ENCODE measurements around the gene PLCB2.

Gene PLCB2

DNA sequence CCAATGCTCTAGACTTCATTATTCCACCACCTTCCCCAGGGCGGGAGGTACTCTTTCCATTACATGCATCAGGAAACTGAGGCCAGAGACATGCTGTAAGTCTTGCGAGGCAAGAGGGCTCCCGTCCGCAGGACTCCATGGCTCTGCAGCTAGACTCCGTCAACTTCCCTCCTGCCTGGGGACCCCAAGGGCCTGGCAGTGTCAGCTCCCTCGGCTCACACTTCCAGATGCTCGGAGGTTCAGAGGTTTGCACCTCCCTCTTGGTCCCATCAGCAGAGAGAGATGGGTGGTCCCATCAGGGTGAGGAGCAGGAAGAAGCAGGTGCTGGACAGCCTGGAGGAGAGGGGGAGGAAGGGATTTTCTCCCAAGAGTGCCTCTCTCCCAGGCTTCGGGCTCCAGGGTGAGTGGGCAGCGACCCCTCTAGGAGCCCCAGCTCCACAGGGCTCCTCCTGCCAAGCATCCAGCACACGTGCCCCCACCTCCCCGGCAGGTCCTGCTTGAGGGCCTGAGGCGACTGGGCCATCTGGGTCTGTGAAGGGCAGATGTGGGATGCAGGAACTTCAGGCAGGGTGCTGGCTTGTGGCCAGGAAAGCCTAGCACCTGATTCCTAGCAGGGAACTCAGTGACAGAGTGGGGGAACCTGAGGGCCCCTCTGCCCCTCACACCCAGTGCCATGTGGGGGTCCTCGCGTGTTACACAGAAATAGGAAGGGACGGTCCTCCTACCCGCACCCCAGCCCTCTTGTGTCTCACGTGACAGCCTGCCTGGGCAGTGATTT lies 59.5 kb downstream of the PLCB2 start:
- no peak for DNase-seq

DNA sequence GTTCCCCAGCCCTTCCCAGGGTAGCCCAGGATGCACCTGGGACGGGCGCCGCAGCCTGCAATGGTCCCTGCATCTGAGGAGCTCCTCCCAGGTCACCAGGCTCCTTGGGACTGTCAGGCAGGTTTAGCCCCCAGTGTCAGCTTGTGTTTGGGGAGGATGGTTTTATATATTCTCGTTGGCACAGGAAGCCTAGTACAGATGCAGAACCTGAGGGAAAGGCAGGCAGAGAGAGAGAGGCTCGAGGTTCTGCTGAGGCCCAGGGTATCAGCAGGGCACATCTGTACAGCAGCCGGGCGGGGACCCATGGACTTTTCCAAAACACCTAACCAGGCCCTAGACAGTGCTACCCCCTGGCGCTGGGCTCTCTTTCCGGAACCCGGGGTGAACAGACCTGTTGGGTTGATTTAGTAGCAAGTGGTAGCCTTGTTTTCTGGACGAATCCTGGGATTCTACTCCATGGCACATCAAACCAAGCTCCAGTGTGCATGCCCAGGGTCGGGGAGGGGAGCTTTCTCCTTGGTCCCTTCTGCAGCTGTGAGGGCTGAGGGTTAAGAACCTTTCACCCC lies 60.2 kb downstream of the PLCB2 start:
- no peak for DNase-seq

DNA sequence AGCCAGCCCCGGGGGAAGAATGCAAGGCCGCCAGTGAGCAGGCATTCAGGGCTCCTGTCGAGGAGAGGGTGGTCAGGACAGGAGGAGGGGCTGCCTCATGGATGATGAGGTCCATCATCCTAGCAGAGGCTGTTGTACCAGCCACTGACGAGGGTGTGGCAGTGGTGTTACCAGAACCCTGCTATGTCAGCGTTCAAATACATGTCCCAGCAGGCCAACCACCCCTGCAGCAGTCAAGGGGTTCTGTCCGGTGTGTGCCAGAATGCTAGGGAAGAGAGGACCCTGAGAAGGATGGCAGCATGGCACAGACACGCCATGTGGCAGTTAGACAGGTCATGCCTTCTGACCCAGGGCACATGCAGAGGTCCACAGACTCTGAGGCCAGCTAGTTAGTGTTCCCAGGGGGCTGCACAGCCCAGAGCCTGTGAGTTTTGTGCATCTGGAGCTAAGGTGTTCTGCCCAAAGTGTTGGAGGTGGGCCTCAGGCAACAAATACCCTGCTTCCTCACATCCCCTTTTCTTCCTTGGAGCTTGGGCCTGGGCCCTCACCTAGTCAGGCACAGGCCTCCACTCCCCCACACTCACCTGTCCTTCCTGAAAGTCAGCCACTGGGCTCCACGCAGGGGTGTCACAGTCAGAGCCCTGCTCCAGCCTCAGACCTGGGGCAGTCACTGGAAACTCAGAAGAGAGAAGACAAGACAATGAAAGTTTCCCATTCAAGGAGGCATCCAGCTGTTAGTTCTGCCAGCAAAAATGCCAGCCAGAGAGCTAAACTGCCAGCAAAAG lies 61.0 kb downstream of the PLCB2 start:
- DNase-seq = no peak

DNA sequence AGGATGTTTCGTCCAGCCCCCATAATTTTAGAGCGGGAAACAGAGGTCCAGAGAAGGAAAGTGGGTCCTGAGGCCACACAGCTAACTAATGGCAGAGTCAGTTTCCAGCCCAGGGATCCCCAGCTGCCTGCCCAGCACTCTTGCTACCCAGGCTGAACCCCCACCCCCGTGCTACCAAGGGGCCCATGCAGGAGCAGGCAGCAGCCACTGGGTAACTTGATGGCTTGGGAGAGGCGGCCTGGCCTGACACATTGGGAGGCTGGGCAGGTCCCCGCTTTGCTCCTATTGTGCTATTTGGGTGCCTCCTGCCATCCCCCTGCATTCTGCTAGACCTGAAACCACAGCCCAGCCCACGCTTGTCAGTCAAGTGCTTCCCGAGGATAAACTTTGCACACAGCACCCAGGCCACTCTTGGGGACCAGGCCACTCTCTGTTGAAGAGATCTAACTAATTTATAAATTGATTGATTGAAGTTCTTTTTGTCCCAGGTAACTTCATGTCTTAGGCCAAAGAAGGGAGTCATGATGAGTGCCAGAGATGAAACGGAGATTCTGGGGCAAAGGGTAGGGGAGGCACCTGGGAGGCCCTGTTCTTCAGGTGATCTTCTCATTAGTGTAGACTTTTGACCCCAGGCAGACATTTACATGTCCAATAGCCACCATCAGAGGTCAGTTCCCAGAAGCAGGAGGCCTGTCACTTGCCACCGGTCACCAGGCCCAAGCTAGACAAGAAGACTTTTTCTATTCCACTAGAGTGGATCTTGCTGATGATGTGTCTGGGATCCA lies 61.9 kb downstream of the PLCB2 start:
- no peak for DNase-seq

DNA sequence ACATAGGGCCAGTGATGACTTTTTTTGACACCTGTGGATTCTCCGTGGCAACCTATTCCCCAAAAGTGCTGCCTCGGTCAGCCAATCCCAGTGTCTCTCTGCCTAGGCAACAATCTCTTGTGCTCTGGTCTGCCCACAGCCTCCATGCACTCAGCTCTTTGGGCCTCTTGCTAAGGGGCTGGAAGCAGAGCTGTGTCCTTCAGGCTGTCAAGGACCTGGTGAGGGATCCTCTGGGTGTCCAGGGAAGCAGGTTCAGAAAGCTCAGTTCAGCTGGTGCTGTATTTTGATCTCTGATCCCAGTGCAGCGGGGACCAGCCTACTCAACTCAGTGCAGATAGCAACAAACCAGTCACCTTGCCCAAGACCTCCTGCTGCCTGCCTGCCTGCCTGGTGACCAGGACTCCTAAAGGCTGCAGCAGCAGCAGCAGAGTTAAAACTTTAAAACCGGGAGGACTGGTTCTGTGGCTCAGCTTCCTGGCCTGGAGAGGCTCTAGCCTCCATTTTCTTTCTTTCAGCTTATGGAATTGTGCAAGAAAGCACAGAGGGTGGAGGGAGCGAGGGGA lies 62.7 kb downstream of the PLCB2 start:
- DNase-seq = no peak

DNA sequence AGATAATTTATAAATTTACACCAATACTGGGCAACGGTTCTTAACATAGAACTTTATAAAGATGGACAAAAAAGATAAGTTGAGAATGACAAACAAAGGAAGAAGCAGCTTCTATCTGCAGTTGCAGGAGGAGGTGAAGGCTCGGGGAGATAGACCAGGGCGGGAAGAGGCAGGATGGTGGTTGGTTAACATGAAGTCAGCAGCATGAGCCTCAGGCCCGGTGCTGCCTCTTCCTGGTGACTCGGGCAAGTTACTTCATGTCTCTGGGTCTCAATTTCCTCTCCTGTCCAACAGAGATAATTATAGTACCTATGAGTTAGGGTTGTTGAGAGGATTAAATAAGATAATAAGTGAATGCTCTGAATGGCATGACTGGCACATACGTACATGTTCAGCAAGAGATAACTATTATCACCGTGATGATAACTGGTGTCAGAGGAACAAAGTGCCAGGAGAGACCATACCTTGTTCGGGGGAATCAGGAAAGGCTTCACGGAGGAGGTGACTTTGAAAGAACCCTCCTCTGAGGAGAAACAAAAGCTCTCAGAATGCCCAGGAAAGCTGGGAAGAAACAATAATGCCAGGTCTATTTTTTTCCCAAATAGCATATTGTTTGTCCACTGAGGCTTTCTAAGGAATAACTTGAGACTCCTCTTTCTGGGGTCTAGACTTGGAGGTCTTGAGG lies 64.5 kb downstream of the PLCB2 start:
- no peak for DNase-seq

DNA sequence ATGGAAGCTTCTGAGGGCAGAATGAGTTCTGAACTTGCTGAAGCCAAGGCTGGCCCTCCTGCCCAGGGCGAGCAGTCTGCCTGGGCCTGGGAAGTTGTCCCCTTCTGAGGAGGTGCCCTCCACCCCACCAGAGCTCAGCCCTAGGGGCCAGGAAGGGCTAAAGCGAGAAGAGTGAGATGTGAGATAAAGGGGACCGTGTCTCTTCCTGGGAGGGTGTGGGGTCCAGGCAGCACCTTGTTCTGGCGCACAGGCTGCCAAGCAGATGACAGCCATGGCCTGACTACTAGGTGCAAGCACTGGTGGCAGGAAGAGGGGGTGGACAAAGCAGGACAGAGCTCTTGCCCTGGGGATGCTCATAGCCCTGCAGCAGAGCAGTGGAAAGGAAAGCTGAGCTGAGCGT lies 65.1 kb downstream of the PLCB2 start:
- no peak for DNase-seq

DNA sequence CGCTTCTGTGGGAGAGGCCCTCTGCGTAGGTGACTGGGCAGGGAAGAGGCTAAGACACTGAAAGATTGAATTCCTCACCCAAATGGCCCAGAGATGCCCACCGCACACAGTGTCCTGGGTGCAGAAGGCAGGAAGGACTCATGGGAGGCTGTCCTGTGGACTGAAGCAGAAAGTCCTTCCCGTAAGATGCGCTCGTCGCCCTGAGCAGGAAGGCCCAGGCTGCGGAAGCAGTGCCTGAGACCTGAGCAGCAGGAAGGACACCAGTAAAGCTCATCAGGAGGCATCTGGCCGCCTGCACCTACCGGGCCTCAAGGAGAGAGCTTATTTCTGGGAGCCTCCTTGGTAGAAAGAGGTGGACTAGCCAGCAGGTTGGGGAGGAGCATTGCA lies 65.5 kb downstream of the PLCB2 start:
- no peak for DNase-seq

DNA sequence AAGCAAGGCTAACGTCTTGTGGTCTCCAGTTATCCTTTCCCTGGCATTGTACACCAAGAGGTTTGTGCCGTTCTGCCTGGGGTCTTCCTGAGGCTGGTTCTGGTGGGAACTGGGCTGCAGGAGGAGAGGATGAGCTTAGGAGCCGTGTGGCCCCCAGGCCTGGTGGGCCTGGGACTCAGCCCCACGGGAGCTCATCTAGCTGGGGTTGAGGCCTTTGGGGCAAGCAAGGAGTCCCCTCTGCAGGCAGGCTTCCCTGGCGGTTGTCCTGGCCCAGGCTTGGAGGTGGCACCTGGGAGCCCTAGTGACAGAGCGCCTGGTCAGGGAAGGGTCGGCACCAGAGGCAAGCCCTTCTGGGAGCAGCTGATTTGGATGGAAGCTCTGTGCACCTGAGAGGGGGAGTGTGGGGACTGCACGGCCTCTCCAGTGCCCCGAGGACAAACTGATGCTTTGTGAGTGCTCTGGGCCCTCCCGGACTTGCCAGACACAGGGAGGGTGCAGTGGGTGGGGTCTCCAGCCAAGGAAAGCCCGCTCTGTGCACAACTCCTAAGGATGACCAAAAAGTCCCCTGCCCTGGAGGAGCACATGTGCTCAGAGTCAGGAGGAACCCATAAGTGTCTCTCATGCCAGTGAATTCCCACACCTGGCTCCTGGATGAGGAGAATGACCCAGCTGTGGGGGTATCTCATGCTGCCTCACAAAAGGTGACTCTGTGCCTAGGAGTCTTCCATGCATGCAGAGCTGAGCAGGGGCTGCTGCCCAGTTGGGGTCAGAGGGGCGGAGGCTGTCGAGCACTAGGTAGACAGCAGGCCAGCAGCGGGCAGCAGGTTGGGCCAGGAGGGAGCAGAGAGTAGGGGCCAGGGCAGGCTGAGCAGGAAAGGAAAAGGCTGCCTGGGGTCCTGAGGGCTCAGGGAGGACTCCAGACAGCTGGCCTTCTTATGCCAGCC lies 66.2 kb downstream of the PLCB2 start:
- DNase-seq = no peak

DNA sequence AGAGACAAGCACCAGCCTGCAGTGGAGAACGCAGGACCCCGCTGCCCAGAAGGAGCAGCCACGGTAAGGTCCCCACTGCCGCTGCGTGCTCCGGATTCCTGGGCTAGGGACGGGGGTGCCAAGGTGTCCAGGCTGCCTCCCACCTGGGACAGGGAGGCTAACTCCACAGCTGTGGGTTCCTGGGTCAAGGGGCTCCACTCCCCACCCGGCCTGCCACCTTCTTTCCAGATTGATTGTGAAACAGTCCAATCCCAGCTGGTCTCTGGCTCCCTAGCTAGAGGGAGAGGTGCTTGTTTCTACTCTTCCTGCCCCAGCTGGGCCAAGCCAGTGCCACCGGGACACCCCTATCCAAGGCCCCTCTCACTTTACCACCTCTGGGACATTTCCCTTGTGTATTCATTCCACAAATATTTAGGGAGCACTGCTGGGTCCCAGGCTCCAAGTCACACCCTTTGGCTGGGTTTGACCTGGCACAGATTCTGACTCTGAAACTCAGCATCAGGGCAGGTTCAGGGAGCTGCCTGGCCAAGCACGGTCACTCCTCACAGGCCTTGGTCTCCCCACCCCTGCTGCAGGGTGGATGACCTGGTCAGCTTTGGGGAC lies 67.0 kb downstream of the PLCB2 start:
- no peak for DNase-seq

DNA sequence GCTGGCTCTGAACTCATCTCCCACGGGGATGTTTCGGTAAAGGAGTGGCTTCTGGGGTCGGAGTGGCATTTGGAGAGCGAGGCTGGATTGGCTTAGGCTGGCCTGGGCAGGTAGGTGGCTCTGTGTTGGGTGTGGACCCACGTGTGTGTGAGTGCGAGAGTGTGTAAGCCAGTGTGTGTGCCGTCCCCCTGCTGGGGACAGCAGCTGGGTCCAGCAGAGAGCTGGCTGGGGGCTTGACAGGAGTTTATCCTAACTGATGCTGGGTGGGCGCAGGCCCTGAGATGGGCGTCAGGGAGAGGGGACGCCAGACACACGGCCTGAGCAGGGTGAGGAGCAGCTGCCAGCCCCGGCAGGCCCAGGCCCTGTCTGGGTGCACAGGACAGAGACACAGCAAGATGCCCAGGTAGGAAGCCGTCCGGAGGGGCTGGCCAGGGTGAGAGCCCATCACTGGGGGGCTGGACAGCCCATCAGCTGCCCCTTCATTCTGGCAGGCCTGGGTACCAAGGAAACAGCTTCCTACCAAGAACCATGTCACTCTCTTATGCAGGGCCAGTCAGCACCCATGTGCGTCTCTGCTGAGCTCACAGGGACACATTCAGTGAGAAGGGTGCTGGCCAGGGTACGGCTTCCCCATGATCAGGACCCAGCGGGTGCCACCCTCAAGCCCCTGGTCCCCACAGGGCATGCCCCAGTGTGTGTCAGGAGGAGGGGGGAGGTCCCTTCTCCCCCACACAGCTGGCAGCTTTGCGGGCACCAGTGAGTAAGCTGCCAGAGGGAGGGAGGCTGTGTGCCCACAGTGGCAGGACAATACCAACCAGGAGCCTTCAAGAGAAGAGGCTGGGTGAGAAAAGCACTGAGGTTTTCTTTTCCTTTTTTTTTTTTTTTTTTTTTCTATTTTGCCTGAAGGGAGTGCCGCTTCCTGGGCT lies 67.8 kb downstream of the PLCB2 start:
- DNase-seq = no peak

DNA sequence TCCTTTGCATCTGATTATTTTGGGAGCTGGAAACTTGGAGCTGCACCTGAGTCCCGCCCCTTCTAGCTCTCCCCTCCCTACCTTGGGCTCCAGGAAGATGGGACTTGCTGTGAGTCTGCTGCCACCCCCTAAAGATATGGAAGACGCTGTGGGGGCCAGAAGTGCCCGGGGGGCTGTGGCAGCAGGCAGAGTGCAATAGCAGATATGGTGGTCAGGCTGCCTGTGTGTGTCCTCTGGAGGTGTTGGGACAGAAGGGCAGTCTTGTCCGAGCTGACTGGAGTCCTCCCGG lies 68.4 kb downstream of the PLCB2 start:
- no peak for DNase-seq

DNA sequence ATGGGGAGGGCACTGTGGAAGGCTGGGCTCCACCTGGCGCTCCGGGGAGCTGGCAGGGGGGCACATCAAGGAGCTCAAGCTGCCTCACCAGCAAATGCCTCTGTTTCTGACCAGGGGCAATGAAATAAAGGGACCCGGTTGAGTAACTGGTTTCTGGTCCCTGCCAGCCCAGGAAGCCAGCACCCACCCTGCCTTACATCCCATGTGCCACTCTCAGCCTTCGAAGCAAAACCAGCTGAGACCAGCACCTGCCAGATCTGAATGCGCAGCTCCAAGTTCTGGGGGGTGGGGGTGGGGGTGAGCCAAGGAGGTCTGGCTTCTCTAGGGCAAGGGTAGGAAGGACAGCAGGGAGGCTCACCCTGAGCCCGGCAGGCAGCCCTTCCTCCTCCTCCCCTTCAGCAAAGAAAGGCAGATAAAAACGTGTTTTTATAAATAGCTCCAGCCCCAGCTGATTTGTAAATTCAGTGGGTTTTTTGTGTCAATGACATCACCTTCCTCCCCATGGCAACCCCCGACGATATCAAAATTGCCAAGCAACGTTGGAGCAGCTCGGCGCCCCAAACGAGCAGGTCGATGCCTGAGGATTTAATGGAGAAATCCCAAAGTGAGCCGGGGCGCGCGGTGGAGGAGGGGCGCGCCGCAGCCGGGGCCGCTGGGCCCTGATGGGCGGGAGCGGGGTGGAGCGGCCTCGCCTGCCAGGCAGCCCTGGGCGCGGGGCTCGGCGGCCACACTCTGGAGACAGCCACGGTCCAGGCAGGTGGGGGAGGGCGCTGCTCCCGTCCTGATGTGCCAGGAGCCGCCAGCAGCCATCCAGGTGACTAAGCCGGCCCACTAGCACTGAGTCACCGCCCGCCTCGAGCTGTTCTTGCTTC lies 69.0 kb downstream of the PLCB2 start, which contains the start of gene PAK6:
Gene PAK6, plus strand, starts transcription at position 532 of the 872 bp plus-strand sequence. CDS start 25,723 bp downstream, outside the sequence.
- DNase-seq = peak; percentile 19

Measured in NCI-H1694 (cell line).